ENCODE data around the gene AHCYL1. TPM values are rescaled to one million over a fixed set of nuclear protein-coding genes. Genes with fewer than 3 reads are reported as not detected.

AHCYL1 gene
- total and polyA plus RNA-seq, 10 of the 15 experiments (the other 5 are each of a cell fraction or from before 2014, with no cell fraction given): 24.7 to 73.6 (median 46.8) TPM

- Histone ChIP-seq H3K9me3 (replicated peaks; ENCODE audit: control insufficient read depth, insufficient read depth, low read length) (no peaks in the 10 kb centered on the region), H3K36me3 (ENCODE audit: control insufficient read depth in 2 of 2, insufficient read depth in 2 of 2, low read length in 1 of 2) (peaks cover 7 to 25% of the 10 kb centered on the region in 2 experiments), H3K4me2 (ENCODE audit: control insufficient read depth, insufficient read depth) (no peak overlapping the region), H3K4me3 (no peak overlapping the region), H3K27ac (ENCODE audit: control insufficient read depth, insufficient read depth) (no peak overlapping the region), H4K20me1 (ENCODE audit: control insufficient read depth, insufficient read depth) (no peaks in the 10 kb centered on the region), H2AFZ (ENCODE audit: control insufficient read depth, low read depth, low read length) (no peak overlapping the region), H3K4me1 (ENCODE audit: control insufficient read depth, insufficient read depth, low read length) (no peaks in the 10 kb centered on the region), H3K27me3 (replicated peaks in 1 of 2; ENCODE audit: control insufficient read depth in 2 of 2, insufficient read depth in 2 of 2, low read length in 1 of 2) (no peaks in the 10 kb centered on the region), H3K9ac (ENCODE audit: control insufficient read depth, insufficient read depth, low read length) (no peak overlapping the region), H3K79me2 (ENCODE audit: control insufficient read depth, insufficient read depth, low read length) (no peaks in the 10 kb centered on the region)
- ATAC-seq: no peak
- ChIA-PET SMC1A (ENCODE audit: uncharacterized antibody, unreplicated experiment) (interaction anchor here (1.1 kb wide), 1 partner anchor 17 kb away, joined by 3 read pairs; no protein-coding TSS in a partner anchor), CTCF (interaction anchor here (1.6 to 6.9 kb wide), 3 partner anchors 19 to 46 kb away, joined by 3 to 57 read pairs (median 36); no protein-coding TSS in a partner anchor), POLR2A (no interaction called here), RAD21 (ENCODE audit: unreplicated experiment) (no interaction called here)
- FAIRE-seq: no peak
- WGBS (ENCODE audit: insufficient coverage, insufficient replicate concordance, low lambda C conversion rate, missing lambda C conversion rate): 95% methylated on average over 6 of the region's 7 CpGs
- in situ Hi-C loops (cut with MboI): no loop called here
- intact Hi-C loops (cut with micrococcal nuclease; ENCODE audit: unreplicated experiment): no loop called here
- BruUV-seq (replicated peaks): no TSS peak
- no peak for DNase-seq (ENCODE audit: low read depth, low spot score)
- TF ChIP-seq ZNF274 (IDR thresholded peaks at IDR 0.05; ENCODE audit: insufficient read depth, insufficient read length) (no peak), RUNX3 (IDR thresholded peaks at IDR 0.05; ENCODE audit: low read length) (no peak), BCLAF1 (IDR thresholded peaks at IDR 0.05) (no peak), POLR2AphosphoS2 (IDR thresholded peaks at IDR 0.05; ENCODE audit: low read depth, low read length) (no peak), ZBTB11 (CRISPR knock-in tag; IDR thresholded peaks at IDR 0.05) (no peak), ZSCAN29 (IDR thresholded peaks at IDR 0.05) (no peak), HCFC1 (IDR thresholded peaks at IDR 0.05; ENCODE audit: low read length) (no peak), FOXK2 (IDR thresholded peaks at IDR 0.05) (no peak), DPF2 (IDR thresholded peaks at IDR 0.05) (no peak), CEBPZ (IDR thresholded peaks at IDR 0.05; ENCODE audit: low read depth, low read length) (no peak), RELB (IDR thresholded peaks at IDR 0.05; ENCODE audit: low read depth) (no peak), USF2 (IDR thresholded peaks at IDR 0.05; ENCODE audit: borderline replicate concordance, low read depth, low read length) (no peak)
Measured at GRCh38 chr1:110057963-110058518, 73.5 kb downstream of the AHCYL1 start.

Data from GM12878 (cell line).